HAP-1 (cell line): ENCODE measurements around the gene LCN10.
"Not testable (repeated sequence)": the region's sequence is repeated elsewhere in the genome, so short reads cannot be mapped to it uniquely, and the experiment has no call there.

Experiments used
- DNase-seq, 2 experiments: peaks; one replicate each; pipeline ENCODE4 v3.0.0-alpha.2; 2016 to 2020; ENCODE audit warnings: low spot score in 2 of 2
- H3K27me3 ChIP-seq: fragments of 250-450 bp; sonication (Bioruptor Pico); 2 replicates; pipeline ENCODE4 v1.5.1; 2020; ENCODE audit warnings: low read depth, mild to moderate bottlenecking, moderate library complexity
- H3K36me3 ChIP-seq: fragments of 250-450 bp; sonication (Bioruptor Pico); replicated peaks from 2 replicates; pipeline ENCODE4 v1.5.1; 2020; ENCODE audit warnings: mild to moderate bottlenecking
- H3K4me1 ChIP-seq: fragments of 250-450 bp; sonication (Bioruptor Pico); 2 replicates; pipeline ENCODE4 v1.5.1; 2020; ENCODE audit warnings: mild to moderate bottlenecking
- H3K4me3 ChIP-seq: fragments of 250-450 bp; sonication (Bioruptor Pico); 2 replicates; pipeline ENCODE4 v1.5.1; 2020; ENCODE audit warnings: mild to moderate bottlenecking, moderate library complexity
- H3K9me3 ChIP-seq: fragments of 250-450 bp; sonication (Bioruptor Pico); 2 replicates; pipeline ENCODE4 v1.5.1; 2020; ENCODE audit warnings: mild to moderate bottlenecking, moderate library complexity
- in situ Hi-C: fragments of 300-500 bp; cut with MboI; formaldehyde crosslinking; loops from 3 replicates; pipeline ENCODE4 v1.14.3; 2020; ENCODE audit warnings: low sequenced_read_pairs, inconsistent platforms, mixed read lengths

The LCN10 gene

GRCh38 chr9:136756134-136756438, 13.3 kb upstream of the LCN10 start:
- Histone ChIP-seq H3K4me1 (peaks cover 2% of the 10 kb centered on the region; the same call in 1 of the 2 replicates), H3K27me3 (no peaks in the 10 kb centered on the region), H3K4me3 (no peak overlapping the region), H3K9me3 (peaks cover 15% of the 10 kb centered on the region), H3K36me3 (no peaks in the 10 kb centered on the region)
- DNase-seq = no peak
- in situ Hi-C loops = no loop called here

DNA sequence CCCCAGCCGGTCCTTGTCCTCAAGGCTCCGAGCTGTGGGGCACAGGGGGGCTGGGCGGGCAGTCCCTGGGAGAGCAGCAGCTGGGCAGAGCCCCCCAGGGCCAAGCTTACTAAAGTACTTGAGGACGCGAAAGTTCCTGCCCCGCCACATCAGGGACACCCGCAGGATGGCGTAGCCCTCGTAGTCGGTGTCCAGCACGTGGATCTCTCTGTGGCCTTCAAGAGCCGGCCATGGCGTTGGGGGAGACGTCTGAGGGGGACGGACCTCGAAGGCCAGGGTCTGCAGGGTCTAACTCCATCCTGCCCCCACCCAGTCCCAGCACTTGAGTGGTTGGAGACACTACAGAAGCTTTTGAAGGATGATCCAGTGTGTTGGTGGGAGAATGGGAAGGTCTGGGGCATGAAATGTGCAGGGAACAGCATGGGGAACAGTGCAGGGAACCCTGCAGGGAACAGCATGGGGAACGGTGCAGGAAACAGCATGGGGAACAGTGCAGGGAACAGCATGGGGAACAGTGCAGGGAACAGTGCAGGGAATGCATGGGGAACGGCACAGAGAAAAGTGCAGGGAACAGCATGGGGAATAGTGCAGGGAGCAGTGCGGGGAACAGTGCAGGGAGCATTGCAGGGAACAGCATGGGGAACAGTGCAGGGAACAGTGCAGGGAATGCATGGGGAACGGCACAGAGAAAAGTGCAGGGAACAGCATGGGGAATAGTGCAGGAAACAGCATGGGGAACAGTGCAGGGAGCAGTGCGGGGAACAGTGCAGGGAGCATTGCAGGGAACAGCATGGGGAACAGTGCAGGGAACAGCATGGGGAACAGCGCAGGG, 12.8 kb upstream of the LCN10 start:
- H3K27me3 ChIP-seq, in situ Hi-C loops, H3K4me1 ChIP-seq: not testable (repeated sequence)

DNA sequence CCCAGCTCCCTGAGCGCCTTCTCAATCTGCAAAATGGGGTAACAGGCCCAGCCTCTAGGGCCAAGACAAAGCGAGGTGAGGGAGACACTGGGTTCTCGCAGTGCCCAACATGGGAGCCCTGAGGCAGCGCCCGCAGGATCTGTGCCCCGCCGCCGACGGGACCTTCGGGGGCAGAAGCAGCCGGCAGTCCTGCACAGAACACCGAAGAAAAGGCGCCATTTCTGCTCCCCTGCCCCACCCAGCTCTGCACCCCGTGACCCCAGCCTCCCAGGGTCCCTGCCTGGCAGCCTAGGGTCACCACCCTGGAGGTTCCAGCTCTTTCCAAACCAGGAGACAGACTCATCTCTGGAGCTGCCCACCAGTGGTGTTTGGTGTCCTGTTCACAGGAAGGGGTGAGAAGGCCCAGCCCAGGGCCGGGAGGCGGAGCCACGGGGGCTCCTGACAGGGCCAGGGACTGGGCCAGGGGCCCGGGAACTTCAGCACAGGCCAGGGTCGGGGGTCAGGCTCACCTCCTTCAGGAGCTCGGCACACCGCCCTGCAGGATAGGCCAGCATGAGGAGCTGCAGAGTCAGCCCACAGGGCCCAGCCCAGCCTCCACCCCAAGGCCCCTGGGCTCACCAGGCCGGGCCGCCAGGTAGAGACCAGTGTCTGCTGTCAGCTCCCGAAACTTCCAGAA, 12.0 kb upstream of the LCN10 start:
- Histone ChIP-seq H3K9me3 (peaks cover 16% of the 10 kb centered on the region), H3K4me3 (no peak overlapping the region), H3K36me3 (no peaks in the 10 kb centered on the region), H3K4me1 (no peaks in the 10 kb centered on the region), H3K27me3 (no peaks in the 10 kb centered on the region; the same call in 1 of the 2 replicates)
- in situ Hi-C loops = no loop called here
- DNase-seq = no peak

More for the DNA sequence above, 12.8 kb upstream of the LCN10 start:
- not testable (repeated sequence) for H3K4me3 ChIP-seq, DNase-seq, H3K36me3 ChIP-seq
- H3K9me3 ChIP-seq = peaks cover 16% of the 10 kb centered on the region

DNA sequence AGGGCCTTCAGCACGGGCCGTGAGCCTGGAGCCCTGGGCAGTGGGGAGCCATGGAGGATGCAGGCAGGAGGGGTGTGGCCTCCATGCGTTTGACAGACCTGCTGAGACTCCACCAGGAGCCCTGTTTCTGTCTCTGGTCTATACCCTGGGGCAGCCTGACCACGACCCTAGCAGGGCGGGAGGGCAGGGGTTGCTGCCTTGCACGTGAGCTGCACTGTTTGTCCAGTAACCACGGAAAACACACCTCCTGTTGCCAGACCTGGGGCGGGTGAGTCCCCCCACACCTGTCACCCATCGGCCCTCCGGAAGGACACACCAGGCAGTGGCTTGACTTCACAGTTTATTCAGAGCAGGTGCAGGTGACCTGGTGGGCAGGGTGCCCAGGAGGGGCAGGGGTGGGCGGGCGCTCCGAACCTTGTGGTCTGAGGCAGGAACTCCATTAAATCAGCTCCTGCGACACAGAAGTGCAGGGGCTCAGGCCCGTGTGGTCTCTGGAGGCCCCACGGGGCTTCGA, 11.4 kb upstream of the LCN10 start:
- no peaks in the 10 kb centered on the region for H3K4me1 ChIP-seq
- no peaks in the 10 kb centered on the region; the same call in 1 of the 2 replicates for H3K27me3 ChIP-seq
- no peak overlapping the region for H3K4me3 ChIP-seq
- no peak for DNase-seq
- H3K36me3 ChIP-seq = no peaks in the 10 kb centered on the region
- H3K9me3 ChIP-seq = peaks cover 16% of the 10 kb centered on the region
- in situ Hi-C loops = no loop called here

GRCh38 chr9:136753371-136754058, 10.8 kb upstream of the LCN10 start:
- Histone ChIP-seq H3K27me3 (no peaks in the 10 kb centered on the region; the same call in 1 of the 2 replicates), H3K4me3 (no peak overlapping the region), H3K9me3 (peaks cover 16% of the 10 kb centered on the region), H3K36me3 (no peaks in the 10 kb centered on the region), H3K4me1 (no peaks in the 10 kb centered on the region)
- in situ Hi-C loops = no loop called here
- no peak for DNase-seq

DNA sequence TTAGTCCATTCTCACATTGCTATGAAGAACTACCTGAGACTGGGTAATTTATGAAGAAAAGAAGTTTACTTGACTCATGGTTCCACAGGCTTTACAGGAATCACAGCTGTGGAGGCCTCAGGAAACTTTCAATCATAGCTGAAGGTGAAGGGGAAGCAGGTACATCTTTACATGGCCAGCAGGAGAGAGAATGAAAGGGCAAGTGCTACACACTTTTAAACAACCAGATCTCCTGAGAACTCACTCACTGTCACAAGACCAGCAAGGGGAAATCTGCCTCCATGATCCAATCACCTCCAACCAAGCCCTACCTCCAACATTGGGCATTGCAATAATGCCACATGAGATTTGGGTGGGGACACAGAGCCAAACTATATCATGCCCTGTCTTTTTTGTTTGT, 9.1 kb upstream of the LCN10 start:
- Histone ChIP-seq H3K27me3 (no peaks in the 10 kb centered on the region; the same call in 1 of the 2 replicates), H3K4me1 (no peaks in the 10 kb centered on the region), H3K4me3 (no peak overlapping the region), H3K36me3 (no peaks in the 10 kb centered on the region), H3K9me3 (peaks cover 16% of the 10 kb centered on the region)
- in situ Hi-C loops = no loop called here
- no peak for DNase-seq

DNA sequence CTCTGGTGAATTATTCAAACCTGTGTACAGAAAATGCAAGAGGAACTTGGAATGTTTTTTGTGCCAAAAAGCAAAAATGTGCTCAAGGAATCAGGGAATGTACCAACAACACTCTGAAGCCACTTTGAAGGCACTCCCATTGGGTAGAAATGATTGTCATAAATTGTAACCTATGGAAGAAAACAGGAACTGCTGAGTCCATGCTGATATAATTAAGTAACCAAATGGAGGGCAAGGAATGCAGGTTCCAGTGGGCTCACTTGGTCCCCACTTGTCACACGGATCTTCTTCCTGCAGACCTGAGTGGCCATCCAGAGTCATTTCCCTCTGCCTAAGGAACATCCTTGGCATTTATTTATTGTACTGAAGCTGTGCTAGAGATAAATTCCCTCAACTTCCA, 8.5 kb upstream of the LCN10 start:
- no peak for DNase-seq
- Histone ChIP-seq H3K36me3 (no peaks in the 10 kb centered on the region), H3K27me3 (no peaks in the 10 kb centered on the region; the same call in 1 of the 2 replicates), H3K4me1 (no peaks in the 10 kb centered on the region), H3K9me3 (peaks cover 14% of the 10 kb centered on the region), H3K4me3 (no peak overlapping the region)
- in situ Hi-C loops = no loop called here

DNA sequence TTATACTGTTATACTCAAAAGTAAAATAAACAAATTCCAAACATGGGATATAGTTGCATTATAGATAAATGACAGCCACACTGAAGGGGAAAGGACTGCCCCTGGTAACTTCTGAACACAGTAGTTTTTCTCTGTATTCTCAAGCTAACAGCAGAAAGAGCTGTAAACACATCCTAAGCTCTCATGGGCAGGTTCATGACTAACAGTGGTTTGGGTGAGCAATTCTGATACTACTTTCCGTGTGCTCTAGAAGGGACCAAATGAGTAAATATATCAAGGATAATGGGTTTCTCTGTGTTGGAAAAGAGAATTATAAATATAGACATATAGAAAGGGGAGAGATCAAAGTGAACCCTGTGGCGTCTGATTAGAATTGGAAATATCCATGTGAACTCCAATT, 7.8 kb upstream of the LCN10 start:
- Histone ChIP-seq H3K27me3 (no peaks in the 10 kb centered on the region; the same call in 1 of the 2 replicates), H3K4me3 (no peak overlapping the region), H3K4me1 (no peaks in the 10 kb centered on the region), H3K9me3 (peaks cover 13% of the 10 kb centered on the region), H3K36me3 (no peaks in the 10 kb centered on the region)
- DNase-seq = no peak
- in situ Hi-C loops = no loop called here

GRCh38 chr9:136748666-136749611, 6.2 kb upstream of the LCN10 start:
- H3K27me3 ChIP-seq = no peaks in the 10 kb centered on the region; the same call in 1 of the 2 replicates
- in situ Hi-C loops = no loop called here
- H3K4me3 ChIP-seq = no peak overlapping the region
- H3K9me3 ChIP-seq = peaks cover 11% of the 10 kb centered on the region
- no peaks in the 10 kb centered on the region for H3K36me3 ChIP-seq
- H3K4me1 ChIP-seq = no peaks in the 10 kb centered on the region
- no peak for DNase-seq

DNA sequence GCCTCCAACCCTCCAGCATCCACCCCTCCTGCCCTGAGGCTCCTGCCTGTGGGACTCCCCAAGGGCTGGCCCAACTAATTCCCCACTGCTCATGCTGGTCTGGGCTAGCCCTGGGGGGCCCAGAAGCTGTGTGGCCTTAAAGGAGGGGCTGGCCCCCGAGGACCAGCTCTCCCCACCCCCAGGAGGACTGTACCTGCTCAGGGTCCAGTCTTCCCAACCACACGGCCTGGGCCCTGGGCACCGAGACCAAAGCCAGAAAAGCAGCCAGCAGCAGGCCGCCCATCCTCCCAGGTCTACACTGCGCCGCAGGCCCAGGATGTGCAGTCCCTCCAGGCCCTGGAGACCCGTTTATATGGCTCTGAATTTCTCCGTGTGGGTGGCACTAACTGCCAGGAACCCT, 5.5 kb upstream of the LCN10 start, which contains the start of gene LCN6:
TSS of gene LCN6 (minus strand) at position 325 of the 400 bp plus-strand sequence. CDS start at position 283, 42 bp downstream.
- Histone ChIP-seq H3K4me1 (no peaks in the 10 kb centered on the region), H3K36me3 (no peaks in the 10 kb centered on the region), H3K9me3 (peaks cover 11% of the 10 kb centered on the region), H3K27me3 (peaks cover under 1% of the 10 kb centered on the region; the same call in 1 of the 2 replicates), H3K4me3 (no peak within 1 kb of the TSS)
- no peak for DNase-seq
- in situ Hi-C loops = no loop called here

DNA sequence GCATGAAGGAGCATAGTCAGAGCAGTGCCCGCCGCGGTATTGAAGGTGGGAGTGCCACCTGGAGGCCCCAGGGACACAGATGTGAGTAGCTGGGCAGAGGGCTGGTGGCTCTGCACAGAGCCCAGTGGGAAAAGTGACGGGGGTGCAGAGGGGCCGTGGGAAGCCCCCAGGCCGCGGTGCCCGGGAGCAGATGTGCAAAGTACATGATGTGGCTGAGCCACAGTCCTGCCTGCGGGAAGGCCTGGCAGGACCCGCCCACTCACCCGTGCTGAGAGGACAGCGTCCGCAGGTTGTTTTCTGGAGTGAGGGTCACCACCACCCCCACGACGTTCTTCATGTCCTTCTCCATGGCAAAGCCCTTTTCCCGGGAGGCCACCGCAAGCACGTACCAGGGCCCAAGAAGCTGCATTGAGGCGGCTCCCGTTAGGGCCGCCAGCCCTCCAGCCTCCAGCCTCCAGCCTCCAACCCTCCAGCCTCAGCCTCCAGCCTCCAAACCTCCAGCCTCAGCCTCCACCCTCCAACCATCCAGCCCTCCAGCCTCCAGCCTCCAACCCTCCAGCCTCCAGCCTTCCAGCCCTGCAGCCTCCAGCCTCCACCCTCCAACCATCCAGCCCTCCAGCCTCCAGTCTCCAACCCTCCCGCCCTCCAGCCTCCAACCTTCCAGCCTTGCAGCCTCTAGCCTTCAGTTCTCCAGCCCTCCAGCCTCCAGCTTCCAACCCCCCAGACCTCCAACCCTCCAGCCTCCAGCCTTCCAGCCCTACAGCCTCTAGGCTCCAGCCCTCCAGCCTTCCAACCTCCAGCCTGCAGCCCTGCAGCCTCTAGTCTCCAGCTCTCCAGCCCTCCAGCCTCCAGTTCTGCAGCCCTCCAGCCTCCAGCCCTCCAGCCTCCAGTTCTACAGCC, 4.7 kb upstream of the LCN10 start:
- Histone ChIP-seq H3K27me3 (peaks cover 5% of the 10 kb centered on the region), H3K9me3 (peaks cover 11% of the 10 kb centered on the region)

DNA sequence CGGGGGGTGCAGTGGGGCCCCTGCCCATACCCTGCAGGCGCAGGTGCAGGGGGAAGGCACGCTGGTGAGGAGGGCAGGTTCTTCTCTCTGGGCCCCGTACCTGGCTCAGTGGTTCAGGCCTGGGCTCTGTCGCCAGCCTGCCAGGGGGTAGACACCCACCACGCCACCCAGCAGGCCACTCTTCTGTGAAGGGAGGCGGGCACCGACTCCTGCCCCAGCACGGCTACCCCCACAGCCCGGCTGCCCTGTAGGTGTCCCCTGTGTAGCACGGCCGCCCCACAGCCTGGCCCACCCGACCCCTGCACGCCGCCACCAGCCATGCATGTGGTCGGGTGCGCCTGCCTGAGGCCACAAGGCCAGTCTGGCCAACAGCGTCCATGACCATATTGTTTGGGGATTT, 3.9 kb upstream of the LCN10 start:
- H3K27me3 ChIP-seq = peaks cover 11% of the 10 kb centered on the region
- DNase-seq = no peak
- no peaks in the 10 kb centered on the region for H3K4me1 ChIP-seq
- no peak overlapping the region for H3K4me3 ChIP-seq
- H3K36me3 ChIP-seq = no peaks in the 10 kb centered on the region
- in situ Hi-C loops = no loop called here
- H3K9me3 ChIP-seq = peaks cover 6% of the 10 kb centered on the region

More for the DNA sequence above, 4.7 kb upstream of the LCN10 start:
- Histone ChIP-seq H3K36me3 (no peaks in the 10 kb centered on the region), H3K4me3 (no peak overlapping the region), H3K4me1 (no peaks in the 10 kb centered on the region)
- DNase-seq = no peak
- in situ Hi-C loops = no loop called here
